ENCODE data around the gene GAL. TPM values are rescaled to one million over a fixed set of nuclear protein-coding genes. Genes with fewer than 3 reads are reported as not detected.
"Not testable (repeated sequence)": the region's sequence is repeated elsewhere in the genome, so short reads cannot be mapped to it uniquely, and the experiment has no call there.

Gene GAL
- polyA plus RNA-seq (ENCODE audit: insufficient read length in 4 of 4) = under 1 TPM; 0.17 to 0.65 (median 0.19) TPM

- DNase-seq (ENCODE audit: low read depth in 4 of 4, low spot score in 2 of 4) = no peak
Measured at GRCh38 chr11:68684385-68685356, at the start of gene GAL. Gene GAL (plus strand): TSS chr11:68684544. CDS start chr11:68684924, 380 bp downstream.

- DNase-seq (ENCODE audit: low read depth in 4 of 4, low spot score in 2 of 4) = not testable (repeated sequence)
Measured at GRCh38 chr11:68634606-68635005, 49.7 kb upstream of the GAL start.

GRCh38 chr11:68635172-68635571 lies 49.2 kb upstream of the GAL start:
- not testable (repeated sequence) for DNase-seq (ENCODE audit: low read depth in 4 of 4, low spot score in 2 of 4)

GRCh38 chr11:68635883-68636282 lies 48.5 kb upstream of the GAL start:
- DNase-seq (ENCODE audit: low read depth in 4 of 4, low spot score in 2 of 4) = not testable (repeated sequence)

GRCh38 chr11:68639322-68639721 lies 45.0 kb upstream of the GAL start:
- not testable (repeated sequence) for DNase-seq (ENCODE audit: low read depth in 4 of 4, low spot score in 2 of 4)

- DNase-seq (ENCODE audit: low read depth in 4 of 4, low spot score in 2 of 4) = no peak
Measured at GRCh38 chr11:68641880-68642279, 42.5 kb upstream of the GAL start.

GRCh38 chr11:68643585-68643984 lies 40.8 kb upstream of the GAL start:
- peak in 1 of 4 donors; percentile 4 for DNase-seq (ENCODE audit: low read depth in 4 of 4, low spot score in 2 of 4)

GRCh38 chr11:68646832-68647231 lies 37.5 kb upstream of the GAL start:
- DNase-seq (ENCODE audit: low read depth in 4 of 4, low spot score in 2 of 4) = no peak

GRCh38 chr11:68649851-68650555 lies 34.3 kb upstream of the GAL start:
- no peak for DNase-seq (ENCODE audit: low read depth in 4 of 4, low spot score in 2 of 4)

- no peak for DNase-seq (ENCODE audit: low read depth in 4 of 4, low spot score in 2 of 4)
Measured at GRCh38 chr11:68650801-68651200, 33.5 kb upstream of the GAL start.

GRCh38 chr11:68651208-68651984 lies 32.9 kb upstream of the GAL start:
- DNase-seq (ENCODE audit: low read depth in 4 of 4, low spot score in 2 of 4) = no peak

GRCh38 chr11:68651985-68652682 lies 32.2 kb upstream of the GAL start:
- no peak for DNase-seq (ENCODE audit: low read depth in 4 of 4, low spot score in 2 of 4)

GRCh38 chr11:68652683-68653156 lies 31.6 kb upstream of the GAL start:
- no peak for DNase-seq (ENCODE audit: low read depth in 4 of 4, low spot score in 2 of 4)

GRCh38 chr11:68653486-68654430 lies 30.6 kb upstream of the GAL start:
- DNase-seq (ENCODE audit: low read depth in 4 of 4, low spot score in 2 of 4) = no peak

- no peak for DNase-seq (ENCODE audit: low read depth in 4 of 4, low spot score in 2 of 4)
Measured at GRCh38 chr11:68654978-68655377, 29.4 kb upstream of the GAL start.

- no peak for DNase-seq (ENCODE audit: low read depth in 4 of 4, low spot score in 2 of 4)
Measured at GRCh38 chr11:68655406-68655805, 28.9 kb upstream of the GAL start.

GRCh38 chr11:68655806-68656205 lies 28.5 kb upstream of the GAL start:
- no peak for DNase-seq (ENCODE audit: low read depth in 4 of 4, low spot score in 2 of 4)

GRCh38 chr11:68657021-68657780 lies 27.1 kb upstream of the GAL start:
- DNase-seq (ENCODE audit: low read depth in 4 of 4, low spot score in 2 of 4) = no peak
